Endothelial cell (in vitro differentiated cells): ENCODE measurements around the gene IGSF11. TPM values are rescaled to one million over a fixed set of nuclear protein-coding genes. Genes with fewer than 3 reads are reported as not detected.
"Not testable (repeated sequence)": the region's sequence is repeated elsewhere in the genome, so short reads cannot be mapped to it uniquely, and the experiment has no call there.

Experiments
- DNase-seq: peaks from one replicate; pipeline ENCODE4 v3.0.0; 2021; ENCODE audit warnings: low spot score
- H3K27ac Mint-ChIP-seq: one replicate; pipeline ENCODE4 v1.8.0; 2021; ENCODE audit warnings: mixed read lengths, inconsistent platforms; ENCODE audit not compliant: unreplicated experiment
- H3K27me3 Mint-ChIP-seq: one replicate; pipeline ENCODE4 v1.8.0; 2021; ENCODE audit warnings: mild to moderate bottlenecking, moderate library complexity, mixed read lengths, inconsistent platforms; ENCODE audit not compliant: unreplicated experiment
- H3K36me3 Mint-ChIP-seq: one replicate; pipeline ENCODE4 v1.8.0; 2021; ENCODE audit warnings: mild to moderate bottlenecking, low read depth, mixed read lengths, inconsistent platforms; ENCODE audit not compliant: unreplicated experiment
- H3K4me1 Mint-ChIP-seq: one replicate; pipeline ENCODE4 v1.8.0; 2021; ENCODE audit warnings: mild to moderate bottlenecking, mixed read lengths, inconsistent platforms; ENCODE audit not compliant: unreplicated experiment
- H3K4me3 Mint-ChIP-seq: one replicate; pipeline ENCODE4 v1.8.0; 2021; ENCODE audit warnings: mild to moderate bottlenecking, mixed read lengths, inconsistent platforms; ENCODE audit not compliant: unreplicated experiment
- H3K9me3 Mint-ChIP-seq: one replicate; pipeline ENCODE4 v1.8.0; 2021; ENCODE audit warnings: mixed read lengths, inconsistent platforms; ENCODE audit not compliant: unreplicated experiment
- long read RNA-seq: library from polyadenylated mRNA; unstranded; transcript quantifications from one replicate; pipeline ENCODE4 v2.0.0, GENCODE V29; 2020; ENCODE audit not compliant: unreplicated experiment
- total RNA-seq: library from RNA; stranded (reverse); fragmentation: NEBNext Ultra II Directional; extraction: Animal tissue kit (Norgen Biotek cat#: 25700); gene quantifications from one replicate; pipeline ENCODE4 v1.2.1, GENCODE V29; 2021; ENCODE audit not compliant: unreplicated experiment
- TF ChIP-seq, protein P1 (sequence below): fragments of 200-600 bp; sonication (generic); IDR thresholded peaks from one replicate; pipeline ENCODE4 v1.5.0; 2021; ENCODE audit warnings: antibody characterized with exemption; ENCODE audit not compliant: unreplicated experiment

The IGSF11 gene, protein sequence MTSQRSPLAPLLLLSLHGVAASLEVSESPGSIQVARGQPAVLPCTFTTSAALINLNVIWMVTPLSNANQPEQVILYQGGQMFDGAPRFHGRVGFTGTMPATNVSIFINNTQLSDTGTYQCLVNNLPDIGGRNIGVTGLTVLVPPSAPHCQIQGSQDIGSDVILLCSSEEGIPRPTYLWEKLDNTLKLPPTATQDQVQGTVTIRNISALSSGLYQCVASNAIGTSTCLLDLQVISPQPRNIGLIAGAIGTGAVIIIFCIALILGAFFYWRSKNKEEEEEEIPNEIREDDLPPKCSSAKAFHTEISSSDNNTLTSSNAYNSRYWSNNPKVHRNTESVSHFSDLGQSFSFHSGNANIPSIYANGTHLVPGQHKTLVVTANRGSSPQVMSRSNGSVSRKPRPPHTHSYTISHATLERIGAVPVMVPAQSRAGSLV
- 0.18 TPM for total RNA-seq
- long read RNA-seq, partial matches to known transcripts, result 1 of 1 reads
- long read RNA-seq, other reads (novel, unspliced or antisense), result 0 of 1 reads

DNA sequence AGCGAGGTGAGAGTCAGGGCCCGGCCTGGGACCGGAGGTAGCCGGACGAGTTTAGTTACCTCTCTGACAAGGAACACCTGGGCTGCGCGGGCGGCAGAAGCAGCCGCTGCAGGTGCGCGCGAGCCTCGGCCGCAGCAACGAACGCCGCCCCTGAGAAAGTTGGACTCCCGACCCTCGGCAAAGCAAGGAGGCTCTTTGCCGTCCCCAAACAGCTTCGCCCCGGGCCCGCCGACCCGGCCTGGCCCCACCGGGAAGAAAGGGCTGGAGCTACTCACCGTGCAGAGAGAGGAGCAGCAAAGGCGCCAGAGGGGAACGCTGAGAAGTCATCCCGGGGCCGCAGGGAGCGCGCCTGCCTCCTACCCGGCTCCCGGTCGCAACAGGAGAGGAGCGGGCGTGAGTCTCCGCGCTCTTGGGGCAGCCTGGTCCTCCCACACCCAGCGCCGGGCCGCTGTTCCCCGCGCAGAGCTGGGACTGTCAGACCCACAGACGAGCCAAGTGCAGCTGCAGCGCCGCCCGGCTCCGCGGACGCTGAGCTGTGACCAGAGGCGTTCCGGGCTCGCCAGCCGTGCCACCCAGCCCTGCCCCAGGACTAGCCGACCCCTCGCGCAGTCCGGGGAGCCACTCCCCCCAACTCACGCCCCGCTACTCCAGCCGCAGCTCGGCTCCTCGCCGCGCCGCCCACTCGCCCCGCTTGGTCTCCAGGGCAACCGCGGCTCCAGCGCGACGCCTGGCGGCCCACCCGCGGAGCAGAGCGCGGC lies at the start of gene IGSF11:
TSS of gene IGSF11 (minus strand) at position 591 of the 758 bp plus-strand sequence. CDS start at position 327, 264 bp downstream.
- Mint-ChIP-seq H3K27ac (peak within 1 kb of the TSS; percentile 50), H3K27me3 (peaks cover 4% of the 10 kb centered on the region), H3K4me1 (no peaks in the 10 kb centered on the region), H3K4me3 (peak within 1 kb of the TSS; percentile 90), H3K36me3 (peaks cover 4% of the 10 kb centered on the region), H3K9me3 (no peaks in the 10 kb centered on the region)
- peak; percentile 81 for DNase-seq
- TF ChIP-seq, protein P1, sequence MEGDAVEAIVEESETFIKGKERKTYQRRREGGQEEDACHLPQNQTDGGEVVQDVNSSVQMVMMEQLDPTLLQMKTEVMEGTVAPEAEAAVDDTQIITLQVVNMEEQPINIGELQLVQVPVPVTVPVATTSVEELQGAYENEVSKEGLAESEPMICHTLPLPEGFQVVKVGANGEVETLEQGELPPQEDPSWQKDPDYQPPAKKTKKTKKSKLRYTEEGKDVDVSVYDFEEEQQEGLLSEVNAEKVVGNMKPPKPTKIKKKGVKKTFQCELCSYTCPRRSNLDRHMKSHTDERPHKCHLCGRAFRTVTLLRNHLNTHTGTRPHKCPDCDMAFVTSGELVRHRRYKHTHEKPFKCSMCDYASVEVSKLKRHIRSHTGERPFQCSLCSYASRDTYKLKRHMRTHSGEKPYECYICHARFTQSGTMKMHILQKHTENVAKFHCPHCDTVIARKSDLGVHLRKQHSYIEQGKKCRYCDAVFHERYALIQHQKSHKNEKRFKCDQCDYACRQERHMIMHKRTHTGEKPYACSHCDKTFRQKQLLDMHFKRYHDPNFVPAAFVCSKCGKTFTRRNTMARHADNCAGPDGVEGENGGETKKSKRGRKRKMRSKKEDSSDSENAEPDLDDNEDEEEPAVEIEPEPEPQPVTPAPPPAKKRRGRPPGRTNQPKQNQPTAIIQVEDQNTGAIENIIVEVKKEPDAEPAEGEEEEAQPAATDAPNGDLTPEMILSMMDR, result peak; percentile 51

DNA sequence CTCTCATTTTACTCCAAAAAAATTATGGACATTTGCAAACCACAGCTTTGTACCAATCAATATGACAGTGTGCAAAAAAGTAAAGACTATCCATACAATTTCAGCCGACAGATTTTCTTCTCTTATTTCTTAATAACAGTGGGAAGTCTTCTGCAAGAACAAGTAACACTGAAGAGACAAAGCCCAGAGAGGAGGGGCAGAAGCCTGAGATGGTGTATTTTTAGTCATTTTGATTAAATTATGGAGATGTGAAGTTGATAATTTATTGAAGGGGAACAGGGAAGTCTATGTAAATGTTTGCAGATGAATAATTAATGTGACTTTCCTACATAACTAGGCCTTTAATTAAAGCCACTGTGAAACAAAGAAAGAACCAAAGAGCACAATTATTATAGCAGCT lies 45.7 kb upstream of the IGSF11 start:
- Mint-ChIP-seq H3K36me3 (no peaks in the 10 kb centered on the region), H3K27ac (no peak overlapping the region), H3K4me1 (no peaks in the 10 kb centered on the region), H3K9me3 (no peaks in the 10 kb centered on the region), H3K4me3 (no peak overlapping the region), H3K27me3 (no peaks in the 10 kb centered on the region)
- TF ChIP-seq, protein P1, result no peak
- no peak for DNase-seq

DNA sequence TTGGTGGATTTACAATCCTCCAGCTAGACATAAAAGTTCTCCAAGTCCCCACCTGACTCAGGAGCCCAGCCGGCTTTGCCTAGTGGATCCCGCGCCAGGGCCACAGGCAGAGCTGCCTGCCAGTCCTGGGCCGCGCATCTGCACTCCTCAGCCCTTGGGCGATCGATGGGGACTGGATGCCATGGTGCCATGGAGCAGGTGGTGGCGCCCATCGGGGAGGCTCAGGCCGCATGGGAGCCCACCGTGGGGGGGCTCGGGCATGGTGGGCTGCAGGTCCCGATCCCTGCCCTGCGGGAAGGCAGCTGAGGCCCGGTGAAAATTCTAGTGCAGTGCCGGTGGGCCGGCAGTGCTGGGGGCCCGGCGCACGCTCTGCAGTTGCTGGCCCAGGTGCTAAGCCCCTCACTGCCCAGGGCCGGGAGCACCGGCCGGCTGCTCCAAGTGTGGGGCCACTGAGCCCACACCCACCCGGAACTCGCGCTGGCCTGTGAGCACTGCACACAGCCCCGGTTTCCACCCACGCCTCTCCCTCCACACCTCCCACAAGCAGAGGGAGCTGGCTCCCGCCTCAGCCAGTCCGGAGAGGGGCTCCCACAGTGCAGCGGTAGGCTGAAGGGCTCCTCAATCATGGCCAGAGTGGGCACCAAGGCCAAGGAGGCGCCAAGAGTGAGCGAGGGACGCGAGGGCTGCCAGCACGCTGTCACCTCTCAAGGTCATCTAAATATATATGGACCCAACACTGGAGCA lies 38.8 kb upstream of the IGSF11 start:
- H3K4me3 Mint-ChIP-seq, result no peak overlapping the region
- H3K4me1 Mint-ChIP-seq, result no peaks in the 10 kb centered on the region
- H3K27ac Mint-ChIP-seq, result no peak overlapping the region
- H3K27me3 Mint-ChIP-seq, result no peaks in the 10 kb centered on the region
- peaks cover 6% of the 10 kb centered on the region for H3K36me3 Mint-ChIP-seq
- TF ChIP-seq, protein P1, result no peak
- H3K9me3 Mint-ChIP-seq, result peaks cover 6% of the 10 kb centered on the region
- DNase-seq, result no peak

DNA sequence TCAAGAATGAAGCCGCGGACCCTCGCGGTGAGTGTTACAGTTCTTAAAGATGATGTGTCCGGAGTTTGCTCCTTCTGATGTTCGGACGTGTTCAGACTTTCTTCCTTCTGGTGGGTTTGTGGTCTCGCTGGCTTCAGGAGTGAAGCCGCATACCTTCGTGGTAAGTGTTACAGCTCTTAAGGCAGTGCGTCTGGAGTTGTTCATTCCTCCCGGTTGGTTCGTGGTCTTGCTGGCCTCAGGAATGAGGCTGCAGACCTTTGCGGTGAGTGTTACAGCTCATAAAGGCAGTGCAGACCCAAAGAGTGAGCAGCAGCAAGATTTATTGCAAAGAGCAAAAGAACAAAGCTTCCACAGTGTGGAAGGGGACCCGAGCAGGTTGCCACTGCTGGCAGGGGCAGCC lies 37.8 kb upstream of the IGSF11 start:
- not testable (repeated sequence) for DNase-seq, H3K4me3 Mint-ChIP-seq

DNA sequence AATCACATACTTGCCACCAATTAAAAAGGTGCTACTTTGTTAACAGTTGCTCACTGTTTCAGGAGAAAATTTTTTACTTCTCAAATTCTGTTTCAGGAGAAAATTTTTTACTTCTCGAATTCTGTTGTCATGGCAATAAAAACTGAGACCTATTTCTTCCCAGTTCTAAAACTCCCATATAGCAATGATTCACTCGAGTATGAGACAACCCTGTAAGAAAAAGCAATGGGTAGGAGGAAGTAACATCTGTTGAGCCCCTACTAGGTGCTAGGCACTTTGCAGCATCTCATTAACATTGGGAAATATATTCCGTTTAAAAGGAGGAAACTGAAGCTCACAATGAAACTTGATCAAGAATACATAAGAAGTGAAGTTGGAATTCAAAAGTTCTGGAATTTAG lies 35.1 kb upstream of the IGSF11 start:
- Mint-ChIP-seq H3K36me3 (peaks cover 6% of the 10 kb centered on the region), H3K4me3 (no peak overlapping the region), H3K4me1 (no peaks in the 10 kb centered on the region), H3K27ac (no peak overlapping the region), H3K27me3 (no peaks in the 10 kb centered on the region), H3K9me3 (peaks cover 6% of the 10 kb centered on the region)
- TF ChIP-seq, protein P1, result no peak
- DNase-seq, result no peak

More for the DNA sequence above, 37.8 kb upstream of the IGSF11 start:
- not testable (repeated sequence) for H3K9me3 Mint-ChIP-seq, H3K36me3 Mint-ChIP-seq, H3K27me3 Mint-ChIP-seq, H3K27ac Mint-ChIP-seq, H3K4me1 Mint-ChIP-seq
